ELR (cell line): ENCODE measurements around the gene HOXA9.

ENCODE experiments used
- DNase-seq: peaks from one replicate; pipeline ENCODE4 v3.0.0-alpha.2; 2015; ENCODE audit warnings: low read depth

The HOXA9 gene

GRCh38 chr7:27153526-27153925, 11.8 kb downstream of the HOXA9 start:
- DNase-seq, result no peak

GRCh38 chr7:27152816-27153442, 12.4 kb downstream of the HOXA9 start:
- DNase-seq, result no peak

- peak; percentile 85 for DNase-seq
Observed at GRCh38 chr7:27151931-27152815, 13.2 kb downstream of the HOXA9 start, which contains the start of gene HOXA3. TSS of gene HOXA3 (minus strand) at chr7:27152583. CDS start at chr7:27110640, 41,943 bp downstream.

GRCh38 chr7:27151341-27151930, 13.9 kb downstream of the HOXA9 start:
- DNase-seq, result peak; percentile 42

- DNase-seq, result peak; percentile 88
Observed at GRCh38 chr7:27150568-27151340, 14.6 kb downstream of the HOXA9 start.

GRCh38 chr7:27149842-27150567, 15.3 kb downstream of the HOXA9 start:
- DNase-seq, result no peak

GRCh38 chr7:27148756-27149641, 16.3 kb downstream of the HOXA9 start:
- no peak for DNase-seq

GRCh38 chr7:27148031-27148755, 17.1 kb downstream of the HOXA9 start:
- no peak for DNase-seq

- no peak for DNase-seq
Observed at GRCh38 chr7:27147199-27148030, 17.9 kb downstream of the HOXA9 start, which contains the start of gene HOXA6. TSS of gene HOXA6 (minus strand) at chr7:27147774. CDS start at chr7:27147749, 25 bp downstream.

GRCh38 chr7:27146491-27147198, 18.7 kb downstream of the HOXA9 start:
- DNase-seq, result no peak

GRCh38 chr7:27145914-27146412, 19.4 kb downstream of the HOXA9 start:
- no peak for DNase-seq

GRCh38 chr7:27145165-27145913, 20.0 kb downstream of the HOXA9 start:
- no peak for DNase-seq

GRCh38 chr7:27144781-27145164, 20.6 kb downstream of the HOXA9 start:
- no peak for DNase-seq

GRCh38 chr7:27143950-27144780, 21.2 kb downstream of the HOXA9 start:
- DNase-seq, result no peak

- DNase-seq, result peak; percentile 96
Observed at GRCh38 chr7:27143023-27143949, 22.1 kb downstream of the HOXA9 start, which contains the start of gene HOXA5. TSS of gene HOXA5 (minus strand) at chr7:27143681. CDS start at chr7:27143607, 74 bp downstream.
